AG04449 (cell line): ENCODE data around the gene PPP1R16B.
"Not testable (repeated sequence)": the region's sequence is repeated elsewhere in the genome, so short reads cannot be mapped to it uniquely, and the experiment has no call there.

ENCODE experiments used
- CTCF ChIA-PET: fragments of 350-600 bp; formaldehyde crosslinking; extraction: SDS; loops from one replicate; lab custom pipeline; 2021; ENCODE audit warnings: antibody characterized with exemption; lab: Yijun Ruan, JAX
- POLR2A ChIA-PET: fragments of 400-600, 350-600 bp; formaldehyde crosslinking; extraction: SDS; loops from one replicate; lab custom pipeline; 2020; ENCODE audit warnings: antibody characterized with exemption, inconsistent platforms; lab: Yijun Ruan, JAX
- DNase-seq: peaks from one replicate; pipeline ENCODE4 v3.0.0-alpha.2; 2010; ENCODE audit warnings: low read depth, low spot score
- H3K4me3 ChIP-seq: 2 replicates; pipeline ENCODE4 v1.5.1; 2011; ENCODE audit warnings: low read depth, mild to moderate bottlenecking, control low read depth, low read length
- CTCF ChIP-seq: IDR thresholded peaks from one replicate; pipeline ENCODE4 v1.5.1; 2011; ENCODE audit warnings: mild to moderate bottlenecking, moderate library complexity, low read length, control low read depth, inconsistent platforms; ENCODE audit not compliant: insufficient read depth; ENCODE audit errors: missing control alignments

Gene PPP1R16B

GRCh38 chr20:38951611-38952010, 146.1 kb downstream of the PPP1R16B start:
- DNase-seq: no peak
- TF ChIP-seq CTCF: no peak
- H3K4me3 ChIP-seq: no peak overlapping the region
- ChIA-PET CTCF (interaction anchor here (0.9 to 1.3 kb wide), 3 partner anchors 24 to 97 kb away, joined by 3 read pairs; partner anchors contain the start of gene FAM83D), POLR2A (no interaction called here)

GRCh38 chr20:38952153-38952552, 146.7 kb downstream of the PPP1R16B start:
- ChIA-PET POLR2A (no interaction called here), CTCF (interaction anchor here (0.9 to 1.3 kb wide), 3 partner anchors 24 to 97 kb away, joined by 3 read pairs; partner anchors contain the start of gene FAM83D)
- no peak for TF ChIP-seq CTCF
- no peak for DNase-seq
- H3K4me3 ChIP-seq: no peak overlapping the region

GRCh38 chr20:38953630-38954340, 148.3 kb downstream of the PPP1R16B start:
- ChIA-PET CTCF (interaction anchor here (1.1 kb wide), 1 partner anchor 17 kb away, joined by 3 read pairs; no protein-coding TSS in a partner anchor), POLR2A (no interaction called here)
- TF ChIP-seq CTCF: no peak
- no peak for DNase-seq
- H3K4me3 ChIP-seq: no peak overlapping the region

- no peak for DNase-seq
- TF ChIP-seq CTCF: no peak
- ChIA-PET CTCF (interaction anchor here (1.4 kb wide), 1 partner anchor 30 kb away, joined by 3 read pairs; no protein-coding TSS in a partner anchor), POLR2A (no interaction called here)
- no peak overlapping the region for H3K4me3 ChIP-seq
Observed at GRCh38 chr20:38957235-38957876, 151.9 kb downstream of the PPP1R16B start.

- no peak for DNase-seq
- no peak overlapping the region for H3K4me3 ChIP-seq
- no peak for TF ChIP-seq CTCF
- POLR2A ChIA-PET: no interaction called here
- CTCF ChIA-PET: interaction anchor here (1.1 to 1.5 kb wide), 3 partner anchors 31 to 92 kb away, joined by 3 to 4 read pairs (median 3); no protein-coding TSS in a partner anchor
Observed at GRCh38 chr20:38957915-38958485, 152.5 kb downstream of the PPP1R16B start.

- CTCF ChIA-PET, POLR2A ChIA-PET, H3K4me3 ChIP-seq, DNase-seq: not testable (repeated sequence)
Observed at GRCh38 chr20:38960187-38960687, 154.7 kb downstream of the PPP1R16B start.
